Fibroblast of upper back skin (primary cell): ENCODE data around the gene TRAPPC1.

ENCODE experiments used
- DNase-seq: peaks from one replicate; pipeline ENCODE4 v3.0.0-alpha.2; 2013

TRAPPC1 gene

GRCh38 chr17:7940034-7940433, 8.3 kb upstream of the TRAPPC1 start:
- no peak for DNase-seq

GRCh38 chr17:7935859-7936258, 4.1 kb upstream of the TRAPPC1 start:
- DNase-seq: no peak

- DNase-seq: peak; percentile 57
Observed at GRCh38 chr17:7932949-7933348, 1.2 kb upstream of the TRAPPC1 start.

GRCh38 chr17:7932483-7932891, 741 bp upstream of the TRAPPC1 start:
- DNase-seq: peak; percentile 11

GRCh38 chr17:7930841-7931631, 710 bp downstream of the TRAPPC1 start:
- no peak for DNase-seq

- DNase-seq: peak; percentile 74
Observed at GRCh38 chr17:7929158-7930023, 2.4 kb downstream of the TRAPPC1 start, which contains the start of gene KCNAB3. TSS of gene KCNAB3 (minus strand) at chr17:7929856. CDS start at chr17:7929435, 421 bp downstream.

GRCh38 chr17:7927596-7927995, 4.2 kb downstream of the TRAPPC1 start:
- DNase-seq: no peak

- DNase-seq: peak; percentile 83
Observed at GRCh38 chr17:7922845-7923628, 8.7 kb downstream of the TRAPPC1 start.

- no peak for DNase-seq
Observed at GRCh38 chr17:7922269-7922844, 9.4 kb downstream of the TRAPPC1 start.

- peak; percentile 36 for DNase-seq
Observed at GRCh38 chr17:7916808-7917207, 14.9 kb downstream of the TRAPPC1 start.

GRCh38 chr17:7916385-7916682, 15.4 kb downstream of the TRAPPC1 start:
- DNase-seq: no peak

GRCh38 chr17:7915611-7916384, 15.9 kb downstream of the TRAPPC1 start, which contains the start of gene RNF227:
TSS of gene RNF227 (minus strand) at chr17:7916289. CDS start at chr17:7916195, 94 bp downstream.
- peak; percentile 97 for DNase-seq

- DNase-seq: peak; percentile 39
Observed at GRCh38 chr17:7915179-7915610, 16.6 kb downstream of the TRAPPC1 start.

- DNase-seq: peak; percentile 75
Observed at GRCh38 chr17:7912927-7913524, 18.7 kb downstream of the TRAPPC1 start.

- no peak for DNase-seq
Observed at GRCh38 chr17:7911116-7911515, 20.6 kb downstream of the TRAPPC1 start.

GRCh38 chr17:7910711-7911110, 21.0 kb downstream of the TRAPPC1 start:
- no peak for DNase-seq

GRCh38 chr17:7910281-7910680, 21.5 kb downstream of the TRAPPC1 start:
- no peak for DNase-seq

GRCh38 chr17:7909089-7909488, 22.7 kb downstream of the TRAPPC1 start:
- no peak for DNase-seq

- no peak for DNase-seq
Observed at GRCh38 chr17:7903154-7904103, 28.3 kb downstream of the TRAPPC1 start.

GRCh38 chr17:7897773-7898172, 34.0 kb downstream of the TRAPPC1 start:
- DNase-seq: peak; percentile 51
